GM12891 (cell line): ENCODE results near the gene CCDC83.

Experiments
- PAX5 ChIP-seq: IDR thresholded peaks from 2 replicates; pipeline ENCODE4 v1.6.1; 2011; ENCODE audit warnings: low read length, moderate library complexity, mild to moderate bottlenecking; ENCODE audit not compliant: insufficient read depth, severe bottlenecking
- POLR2A ChIP-seq: IDR thresholded peaks from 2 replicates; pipeline ENCODE4 v1.6.1; 2011; ENCODE audit warnings: low read depth, low read length, control low read depth
- POLR2AphosphoS5 ChIP-seq: IDR thresholded peaks from 2 replicates; pipeline ENCODE4 v1.6.1; 2011; ENCODE audit warnings: low read depth, low read length, control low read depth
- POU2F2 ChIP-seq: IDR thresholded peaks from 2 replicates; pipeline ENCODE4 v1.6.1; 2011; ENCODE audit warnings: low read depth, mild to moderate bottlenecking, control low read depth, low read length, moderate library complexity
- SPI1 ChIP-seq: IDR thresholded peaks from 2 replicates; pipeline ENCODE4 v1.6.1; 2011; ENCODE audit warnings: low read depth, low read length, control low read depth

DNA sequence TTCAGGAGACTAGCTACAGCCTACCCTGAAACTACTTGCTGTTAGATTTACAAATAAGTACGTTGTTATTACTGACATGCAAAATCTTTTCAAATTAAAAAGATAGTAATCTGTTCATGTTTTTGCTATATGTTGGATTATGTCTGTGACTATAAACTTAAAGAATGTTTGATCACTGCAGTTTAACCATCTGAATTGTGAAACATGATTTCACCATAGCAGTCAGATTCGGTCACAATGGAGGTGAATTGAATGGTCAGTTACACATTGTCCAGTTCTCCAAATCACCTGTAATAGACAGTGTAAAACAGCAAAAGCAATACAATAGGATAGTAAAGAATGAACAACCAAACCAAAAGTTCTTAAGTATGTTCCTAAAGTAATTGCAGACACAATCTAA, 43.3 kb downstream of the CCDC83 start:
- TF ChIP-seq POLR2A (no peak), POLR2AphosphoS5 (no peak), POU2F2 (no peak), SPI1 (no peak), PAX5 (no peak)
